Mucosa of stomach (tissue), 1 donor: ENCODE measurements around the gene TUBAL3.
"Not testable (repeated sequence)": the region's sequence is repeated elsewhere in the genome, so short reads cannot be mapped to it uniquely, and the experiment has no call there.

Experiments used
- H3K27me3 ChIP-seq: one replicate; pipeline ENCODE4 v1.7.0; 2013; ENCODE audit warnings: mild to moderate bottlenecking, low read length; ENCODE audit not compliant: control insufficient read depth, insufficient read depth
- H3K36me3 ChIP-seq: one replicate; pipeline ENCODE4 v1.7.0; 2013; ENCODE audit warnings: low read length; ENCODE audit not compliant: control insufficient read depth, insufficient read depth
- H3K4me1 ChIP-seq: one replicate; pipeline ENCODE4 v1.7.0; 2013; ENCODE audit warnings: mild to moderate bottlenecking, low read length; ENCODE audit not compliant: control insufficient read depth, insufficient read depth
- H3K4me3 ChIP-seq: one replicate; pipeline ENCODE4 v1.7.0; 2013; ENCODE audit warnings: low read length
- H3K9ac ChIP-seq: one replicate; pipeline ENCODE4 v1.7.0; 2013; ENCODE audit warnings: mild to moderate bottlenecking, low read length, moderate library complexity
- H3K9me3 ChIP-seq: one replicate; pipeline ENCODE4 v1.7.0; 2013; ENCODE audit warnings: mild to moderate bottlenecking, low read length, moderate library complexity; ENCODE audit not compliant: control insufficient read depth
- donor health status: Pancreatic carcinoma.

The TUBAL3 gene

DNA sequence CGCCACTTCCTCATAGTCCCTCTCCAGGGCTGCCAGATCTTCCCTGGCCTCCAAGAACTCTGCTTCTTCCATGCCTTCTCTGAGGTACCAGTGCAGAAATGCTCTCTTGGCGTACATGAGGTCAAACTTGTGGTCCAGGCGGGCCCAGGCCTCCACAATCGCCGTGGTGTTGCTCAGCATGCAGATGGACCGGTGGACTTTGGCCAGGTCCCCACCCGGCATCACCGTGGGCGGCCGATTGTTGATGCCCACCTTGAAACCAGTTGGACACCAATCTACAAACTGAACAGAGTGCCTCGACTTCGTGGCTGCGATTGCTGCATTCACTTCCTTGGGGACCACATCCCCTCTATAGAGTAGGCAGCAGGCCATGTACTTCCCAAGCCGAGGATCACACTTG, 11.1 kb downstream of the TUBAL3 start:
- no peaks in the 10 kb centered on the region for H3K9me3 ChIP-seq
- H3K4me1 ChIP-seq, result no peaks in the 10 kb centered on the region
- no peaks in the 10 kb centered on the region for H3K36me3 ChIP-seq
- no peak overlapping the region for H3K9ac ChIP-seq
- H3K27me3 ChIP-seq, result no peaks in the 10 kb centered on the region
- H3K4me3 ChIP-seq, result no peak overlapping the region

DNA sequence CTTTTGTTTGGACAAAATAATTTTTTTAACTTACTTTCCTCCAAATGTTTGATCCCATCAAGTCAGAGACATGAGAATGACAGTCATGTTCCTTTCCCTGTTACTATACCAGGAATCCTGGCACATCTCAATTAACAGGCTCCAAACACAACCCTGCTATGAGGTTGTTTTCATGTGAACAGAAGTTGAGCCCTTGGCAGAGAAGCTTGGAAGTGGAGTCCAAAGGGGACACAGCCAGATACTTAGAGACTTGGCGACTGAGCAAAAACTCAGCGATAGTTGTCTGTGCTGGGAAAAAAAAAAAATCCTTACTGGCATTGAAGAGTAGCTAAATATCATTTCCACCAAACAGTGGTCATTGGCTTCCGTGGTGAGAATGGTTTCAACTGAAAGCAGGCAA, 12.8 kb downstream of the TUBAL3 start:
- Histone ChIP-seq H3K4me3 (no peak overlapping the region), H3K9ac (no peak overlapping the region), H3K9me3 (no peaks in the 10 kb centered on the region), H3K4me1 (no peaks in the 10 kb centered on the region), H3K36me3 (no peaks in the 10 kb centered on the region), H3K27me3 (no peaks in the 10 kb centered on the region)

DNA sequence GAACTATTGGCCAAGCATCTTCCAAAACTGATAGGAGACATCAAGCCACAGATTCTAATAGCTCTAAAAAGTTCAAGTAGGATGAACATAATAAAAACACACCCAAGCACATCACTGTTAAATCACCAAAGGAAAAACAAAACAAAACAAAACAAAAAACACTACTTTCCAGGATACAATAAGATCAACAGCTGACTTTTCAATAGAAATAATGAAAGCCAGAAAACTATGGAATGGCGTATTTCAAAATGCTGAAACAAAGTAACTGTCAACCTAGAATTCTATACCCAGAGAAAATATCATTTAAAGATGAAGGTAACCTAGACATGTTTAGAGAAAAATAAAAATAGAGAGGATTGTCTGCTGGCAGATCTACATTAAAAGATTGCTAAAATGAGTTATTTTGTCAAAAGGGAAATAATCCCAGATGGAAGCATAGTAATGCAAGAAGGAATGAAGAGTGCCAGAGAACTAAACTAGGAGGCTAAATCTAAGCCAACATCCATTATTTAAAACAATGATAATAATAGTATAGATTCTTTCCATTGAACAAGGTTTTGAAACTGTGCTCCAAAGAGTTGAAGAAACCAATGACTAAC, 13.9 kb downstream of the TUBAL3 start:
- Histone ChIP-seq H3K27me3 (no peaks in the 10 kb centered on the region), H3K9ac (no peak overlapping the region), H3K4me3 (no peak overlapping the region), H3K4me1 (no peaks in the 10 kb centered on the region), H3K9me3 (no peaks in the 10 kb centered on the region), H3K36me3 (no peaks in the 10 kb centered on the region)

DNA sequence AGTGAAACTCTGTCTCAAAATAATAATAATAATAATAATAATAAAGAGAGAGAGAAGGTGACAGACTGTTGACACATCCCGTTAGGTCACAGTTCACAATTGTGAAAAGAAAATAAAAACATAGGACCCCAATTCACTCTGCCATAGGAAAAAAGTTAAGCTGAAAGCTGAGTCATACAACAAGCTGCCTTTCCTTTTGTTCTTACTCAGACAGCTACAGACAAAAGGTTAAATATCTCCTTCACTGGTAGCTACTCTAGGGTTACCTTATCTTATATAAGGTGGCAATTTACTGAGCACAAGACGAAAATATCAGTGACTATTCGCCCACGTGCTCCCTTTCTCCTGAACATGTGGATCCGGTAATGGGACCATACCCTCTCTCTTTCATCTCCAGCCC, 17.5 kb downstream of the TUBAL3 start:
- Histone ChIP-seq H3K9ac (no peak overlapping the region), H3K9me3 (no peaks in the 10 kb centered on the region), H3K4me3 (no peak overlapping the region), H3K36me3 (no peaks in the 10 kb centered on the region), H3K4me1 (no peaks in the 10 kb centered on the region), H3K27me3 (no peaks in the 10 kb centered on the region)

DNA sequence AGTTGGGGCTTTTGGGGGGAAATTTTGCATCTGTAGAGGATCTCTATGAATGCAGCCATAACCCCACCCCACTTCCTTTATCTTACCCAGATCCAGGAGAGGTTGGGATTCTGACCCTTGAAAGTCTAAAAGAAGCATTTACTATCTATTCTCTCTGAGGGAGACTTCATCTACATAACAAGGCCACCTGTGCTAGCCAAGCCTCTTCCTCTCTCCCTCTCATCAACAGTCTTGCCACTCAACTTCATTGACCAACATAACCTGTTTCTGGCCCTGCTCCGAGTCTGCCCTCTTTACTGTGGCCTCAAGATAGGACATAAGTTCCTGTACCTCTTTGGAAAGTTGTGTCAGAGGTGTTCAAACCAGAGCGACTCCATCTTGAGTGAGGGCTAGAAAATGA, 19.4 kb downstream of the TUBAL3 start:
- H3K27me3 ChIP-seq, result no peaks in the 10 kb centered on the region

DNA sequence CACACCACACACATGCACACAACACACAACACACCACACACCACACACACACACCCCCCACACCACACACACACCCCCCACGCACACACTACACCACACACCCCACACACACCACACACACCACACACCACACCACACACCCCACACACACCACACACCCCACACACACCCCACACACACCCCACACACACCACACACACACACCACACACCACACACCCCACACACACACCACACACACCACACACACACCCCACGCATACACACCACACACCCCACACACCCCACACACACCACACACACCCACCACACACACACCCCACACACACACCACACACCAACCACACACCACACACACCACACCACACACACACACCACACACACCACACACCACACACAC, 23.4 kb downstream of the TUBAL3 start:
- no peak overlapping the region for H3K9ac ChIP-seq
- H3K4me1 ChIP-seq, result no peaks in the 10 kb centered on the region
- no peak overlapping the region for H3K4me3 ChIP-seq
- no peaks in the 10 kb centered on the region for H3K27me3 ChIP-seq
- no peaks in the 10 kb centered on the region for H3K9me3 ChIP-seq
- H3K36me3 ChIP-seq, result no peaks in the 10 kb centered on the region

More for the DNA sequence above, 19.4 kb downstream of the TUBAL3 start:
- Histone ChIP-seq H3K9me3 (no peaks in the 10 kb centered on the region), H3K4me3 (no peak overlapping the region), H3K4me1 (no peaks in the 10 kb centered on the region), H3K36me3 (no peaks in the 10 kb centered on the region), H3K9ac (no peak overlapping the region)

DNA sequence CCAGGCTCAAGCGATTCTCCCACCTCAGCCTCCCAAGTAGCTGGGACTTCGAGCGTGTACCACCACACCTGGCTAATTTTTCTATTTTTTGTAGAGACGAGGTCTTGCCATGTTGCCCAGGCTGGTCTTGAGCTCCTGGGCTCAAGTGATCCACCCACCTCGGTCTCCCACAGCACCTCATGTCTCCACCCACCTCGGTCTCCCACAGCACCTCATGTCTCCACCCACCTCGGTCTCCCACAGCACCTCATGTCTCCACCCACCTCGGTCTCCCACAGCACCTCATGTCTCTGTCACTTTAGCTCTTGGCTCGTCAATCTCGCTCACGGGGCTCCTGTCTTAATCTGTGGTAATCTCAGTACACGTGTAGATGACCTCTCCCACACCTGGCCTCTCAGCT, 24.2 kb downstream of the TUBAL3 start:
- H3K9me3 ChIP-seq, H3K4me1 ChIP-seq, H3K9ac ChIP-seq, H3K27me3 ChIP-seq, H3K36me3 ChIP-seq, H3K4me3 ChIP-seq: not testable (repeated sequence)

DNA sequence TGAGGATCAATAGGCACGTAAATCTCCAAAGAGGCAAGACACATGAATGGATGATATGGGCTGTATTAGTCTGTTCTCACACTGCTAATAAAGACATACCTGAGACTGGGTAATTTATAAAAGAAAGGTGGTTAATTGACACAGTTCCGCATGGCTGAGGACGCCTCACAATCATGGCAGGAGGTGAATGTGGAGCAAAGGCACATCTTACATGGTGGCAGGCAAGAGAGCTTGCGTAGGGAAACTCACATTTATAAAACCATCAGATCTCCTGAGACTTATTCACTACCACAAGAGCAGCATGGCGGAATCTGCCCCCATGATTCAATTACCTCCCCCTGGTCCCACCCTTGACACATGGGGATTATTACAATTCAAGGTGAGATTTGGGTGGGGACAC, 25.4 kb downstream of the TUBAL3 start:
- H3K36me3 ChIP-seq, H3K4me1 ChIP-seq, H3K27me3 ChIP-seq, H3K9ac ChIP-seq, H3K4me3 ChIP-seq, H3K9me3 ChIP-seq: not testable (repeated sequence)

DNA sequence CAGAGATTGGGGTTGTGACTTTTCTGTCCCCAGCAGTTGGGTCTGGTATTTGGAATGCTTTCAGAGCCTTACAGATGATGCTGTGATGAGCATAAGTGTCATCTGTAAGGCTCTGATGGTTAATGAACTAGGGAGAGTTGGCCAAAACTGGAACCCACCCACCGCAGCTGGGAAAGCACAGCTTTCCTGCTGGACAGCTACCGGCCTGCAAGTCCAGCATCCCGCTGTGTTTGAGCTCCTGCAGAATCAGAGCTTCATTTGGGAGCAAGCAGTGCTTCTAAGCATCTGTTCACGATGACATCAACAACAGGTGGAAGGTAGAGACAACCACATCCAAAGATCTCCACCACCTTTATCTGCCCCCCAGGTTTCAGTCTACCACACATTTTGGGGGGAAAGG, 28.2 kb downstream of the TUBAL3 start:
- Histone ChIP-seq H3K4me1 (no peaks in the 10 kb centered on the region), H3K9me3 (no peaks in the 10 kb centered on the region), H3K27me3 (no peaks in the 10 kb centered on the region), H3K4me3 (no peak overlapping the region), H3K36me3 (no peaks in the 10 kb centered on the region), H3K9ac (no peak overlapping the region)

DNA sequence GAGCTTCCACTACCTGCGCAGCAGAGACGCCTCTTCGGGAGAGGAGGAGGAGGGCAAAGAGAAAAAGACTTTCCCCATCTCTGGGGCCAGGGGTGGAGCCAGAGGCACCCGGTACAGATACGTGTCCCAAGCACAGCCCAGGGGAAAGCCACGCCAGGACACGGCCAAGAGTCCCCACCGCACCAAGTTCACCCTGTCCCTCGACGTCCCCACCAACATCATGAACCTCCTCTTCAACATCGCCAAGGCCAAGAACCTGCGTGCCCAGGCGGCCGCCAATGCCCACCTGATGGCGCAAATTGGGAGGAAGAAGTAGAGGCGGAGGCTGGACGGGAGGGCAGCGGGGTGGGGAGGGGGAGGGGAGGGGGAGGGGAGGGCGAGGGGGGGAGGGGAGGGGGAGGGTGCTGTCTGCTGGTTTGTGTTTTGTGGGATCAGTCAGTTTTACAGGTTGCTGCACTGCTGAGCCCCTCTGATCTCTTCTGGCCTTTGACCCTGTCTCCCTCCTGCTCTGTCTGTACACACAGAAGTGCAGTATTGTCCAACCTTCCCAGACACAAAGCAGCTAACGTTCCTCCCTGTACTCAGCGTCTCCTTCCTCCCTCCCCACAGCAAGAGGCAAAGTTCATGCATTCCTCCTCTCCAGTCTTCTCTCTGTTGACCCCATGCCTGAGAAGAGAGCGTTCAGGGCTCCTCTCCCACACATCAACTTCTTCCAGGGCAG, 30.6 kb downstream of the TUBAL3 start:
- H3K9ac ChIP-seq, result no peak overlapping the region
- no peaks in the 10 kb centered on the region for H3K36me3 ChIP-seq
- no peak overlapping the region for H3K4me3 ChIP-seq
- H3K27me3 ChIP-seq, result no peaks in the 10 kb centered on the region
- no peaks in the 10 kb centered on the region for H3K9me3 ChIP-seq
- H3K4me1 ChIP-seq, result no peaks in the 10 kb centered on the region

DNA sequence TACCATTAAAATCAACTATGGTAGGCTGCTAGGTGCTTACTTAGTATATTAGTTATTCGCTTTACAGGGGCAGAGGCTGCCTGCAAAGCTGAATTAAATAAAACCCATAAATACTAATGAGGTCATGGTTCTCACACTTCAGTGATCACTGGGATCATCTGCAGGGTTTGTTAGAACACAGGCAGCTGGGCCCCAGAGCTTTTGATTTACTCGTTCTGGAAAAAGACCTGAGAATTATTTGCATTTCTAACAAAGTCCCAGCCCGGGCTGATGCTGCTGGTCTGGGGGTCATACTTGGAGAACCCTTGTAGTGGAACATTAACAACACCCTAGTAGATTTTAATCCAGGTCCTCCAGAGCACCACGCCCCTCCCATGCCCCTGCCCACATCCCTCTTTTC, 31.3 kb downstream of the TUBAL3 start:
- Histone ChIP-seq H3K36me3 (no peaks in the 10 kb centered on the region), H3K4me1 (no peaks in the 10 kb centered on the region), H3K4me3 (no peak overlapping the region), H3K9ac (no peak overlapping the region), H3K27me3 (no peaks in the 10 kb centered on the region), H3K9me3 (no peaks in the 10 kb centered on the region)

DNA sequence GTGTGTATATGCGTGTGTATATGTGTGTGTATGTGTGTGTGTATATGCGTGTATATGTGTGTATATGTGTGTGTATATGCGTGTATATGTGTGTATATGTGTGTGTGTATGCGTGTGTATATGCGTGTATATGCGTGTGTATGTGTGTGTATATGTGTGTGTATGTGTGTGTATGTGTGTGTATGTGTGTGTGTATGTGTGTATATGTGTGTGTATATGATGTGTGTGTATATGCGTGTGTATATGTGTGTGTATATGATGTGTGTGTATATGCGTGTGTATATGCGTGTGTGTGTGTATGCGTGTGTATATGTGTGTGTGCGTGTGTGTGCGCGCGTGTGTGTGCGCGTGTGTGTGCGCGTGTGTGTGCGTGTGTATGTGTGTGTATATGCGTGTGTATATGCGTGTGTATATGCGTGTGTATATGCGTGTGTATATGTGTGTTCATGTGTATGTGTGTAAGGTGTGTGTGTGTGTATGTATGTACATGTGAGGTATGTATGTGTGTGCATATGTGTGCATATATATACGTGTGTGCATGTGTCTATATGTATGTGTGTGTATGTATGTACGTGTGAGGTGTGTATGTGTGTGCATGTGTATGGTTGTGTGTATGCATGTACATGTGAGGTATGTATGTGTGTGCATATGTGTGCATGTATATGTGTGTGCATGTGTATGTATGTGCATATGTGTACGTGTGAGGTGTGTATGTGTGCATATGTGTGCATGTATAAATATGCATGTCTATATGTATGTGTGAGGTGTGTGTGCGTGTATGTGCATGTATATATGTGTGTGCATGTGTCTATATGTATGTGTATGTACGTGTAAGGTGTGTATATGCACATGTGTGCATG, 33.9 kb downstream of the TUBAL3 start:
- no peaks in the 10 kb centered on the region for H3K4me1 ChIP-seq
- H3K27me3 ChIP-seq, result no peaks in the 10 kb centered on the region
- H3K4me3 ChIP-seq, result no peak overlapping the region
- no peaks in the 10 kb centered on the region for H3K36me3 ChIP-seq
- no peaks in the 10 kb centered on the region for H3K9me3 ChIP-seq
- H3K9ac ChIP-seq, result no peak overlapping the region
